ENCODE data around the gene SH2B2.
"Not testable (repeated sequence)": the region's sequence is repeated elsewhere in the genome, so short reads cannot be mapped to it uniquely, and the experiment has no call there.

SH2B2 gene

GRCh38 chr7:102306916-102307677 lies 20.4 kb downstream of the SH2B2 start:
- DNase-seq: no peak

GRCh38 chr7:102310414-102310815 lies 23.7 kb downstream of the SH2B2 start:
- no peak for DNase-seq

GRCh38 chr7:102312317-102312716 lies 25.6 kb downstream of the SH2B2 start:
- no peak for DNase-seq

GRCh38 chr7:102313997-102314780 lies 27.5 kb downstream of the SH2B2 start:
- no peak for DNase-seq

- DNase-seq: no peak
These were observed 30.8 kb downstream of the SH2B2 start for GRCh38 chr7:102317231-102318059.

GRCh38 chr7:102318482-102318971 lies 31.9 kb downstream of the SH2B2 start:
- no peak for DNase-seq

- no peak for DNase-seq
These were observed 33.0 kb downstream of the SH2B2 start for GRCh38 chr7:102319671-102320070.

- no peak for DNase-seq
These were observed 33.5 kb downstream of the SH2B2 start for GRCh38 chr7:102320181-102320580.

GRCh38 chr7:102320601-102321350 lies 34.1 kb downstream of the SH2B2 start:
- no peak for DNase-seq

GRCh38 chr7:102321351-102322201 lies 34.9 kb downstream of the SH2B2 start:
- no peak for DNase-seq

GRCh38 chr7:102322202-102322715 lies 35.6 kb downstream of the SH2B2 start:
- DNase-seq: no peak

- DNase-seq: no peak
These were observed 37.2 kb downstream of the SH2B2 start for GRCh38 chr7:102323914-102324195.

- not testable (repeated sequence) for DNase-seq
These were observed 38.4 kb downstream of the SH2B2 start for GRCh38 chr7:102325106-102325505.

GRCh38 chr7:102326157-102326889 lies 39.7 kb downstream of the SH2B2 start:
- no peak for DNase-seq

- DNase-seq: not testable (repeated sequence)
These were observed 40.5 kb downstream of the SH2B2 start for GRCh38 chr7:102327183-102327582.

GRCh38 chr7:102328863-102329262 lies 42.2 kb downstream of the SH2B2 start:
- not testable (repeated sequence) for DNase-seq

- not testable (repeated sequence) for DNase-seq
These were observed 42.7 kb downstream of the SH2B2 start for GRCh38 chr7:102329366-102329765.

GRCh38 chr7:102330666-102331460 lies 44.2 kb downstream of the SH2B2 start:
- DNase-seq: not testable (repeated sequence)

GRCh38 chr7:102335574-102335973 lies 48.9 kb downstream of the SH2B2 start:
- not testable (repeated sequence) for DNase-seq

GRCh38 chr7:102337002-102337401 lies 50.3 kb downstream of the SH2B2 start:
- not testable (repeated sequence) for DNase-seq
